Hypothalamus (tissue), 51 donors: ENCODE results near the gene DENND1A.

Experiments used
- DNase-seq, 51 donors: peaks; one replicate each; lab custom pipeline; 2025; lab: John Stamatoyannopoulos, UW

DENND1A gene

GRCh38 chr9:123868002-123868401 lies 61.9 kb downstream of the DENND1A start:
- DNase-seq: no peak

- no peak for DNase-seq
Measured at GRCh38 chr9:123867034-123867433, 62.9 kb downstream of the DENND1A start.

- DNase-seq: no peak
Measured at GRCh38 chr9:123866497-123866896, 63.4 kb downstream of the DENND1A start.

- no peak for DNase-seq
Measured at GRCh38 chr9:123865226-123866000, 64.5 kb downstream of the DENND1A start.

GRCh38 chr9:123864251-123864650 lies 65.7 kb downstream of the DENND1A start:
- DNase-seq: no peak

- DNase-seq: no peak
Measured at GRCh38 chr9:123863164-123863855, 66.6 kb downstream of the DENND1A start.

- DNase-seq: no peak
Measured at GRCh38 chr9:123861756-123862120, 68.2 kb downstream of the DENND1A start.

- peak in 1 of 51 donors; percentile 46 for DNase-seq
Measured at GRCh38 chr9:123861086-123861755, 68.7 kb downstream of the DENND1A start.

- DNase-seq: no peak
Measured at GRCh38 chr9:123860603-123861002, 69.3 kb downstream of the DENND1A start.

GRCh38 chr9:123852403-123852802 lies 77.5 kb downstream of the DENND1A start:
- DNase-seq: no peak

- no peak for DNase-seq
Measured at GRCh38 chr9:123851851-123852250, 78.1 kb downstream of the DENND1A start.

GRCh38 chr9:123848447-123849085 lies 81.4 kb downstream of the DENND1A start:
- no peak for DNase-seq

GRCh38 chr9:123846966-123847365 lies 83.0 kb downstream of the DENND1A start:
- DNase-seq: no peak

GRCh38 chr9:123843703-123844102 lies 86.2 kb downstream of the DENND1A start:
- no peak for DNase-seq

- no peak for DNase-seq
Measured at GRCh38 chr9:123835821-123836220, 94.1 kb downstream of the DENND1A start.

- peak in 1 of 51 donors; percentile 8 for DNase-seq
Measured at GRCh38 chr9:123834889-123835562, 94.9 kb downstream of the DENND1A start.

GRCh38 chr9:123834218-123834888 lies 95.6 kb downstream of the DENND1A start:
- DNase-seq: peak in 1 of 51 donors; percentile 2

- DNase-seq: no peak
Measured at GRCh38 chr9:123832858-123833650, 96.9 kb downstream of the DENND1A start.

GRCh38 chr9:123832176-123832575 lies 97.8 kb downstream of the DENND1A start:
- no peak for DNase-seq
